Uterus (tissue), 4 donors: Measurements from ENCODE around the gene TMC6. TPM values are rescaled to one million over a fixed set of nuclear protein-coding genes. Genes with fewer than 3 reads are reported as not detected.

Experiments
- DNase-seq, 2 donors: peaks; one replicate each; pipeline ENCODE4 v3.0.0-alpha.2; 2019 to 2020
- H3K27ac ChIP-seq, 2 donors: fragments of 200-600 bp; sonication (generic); 1 replicate in 1 of 2; 2 replicates in 1 of 2; pipeline ENCODE4 v1.5.1; 2016 to 2018
- H3K27me3 ChIP-seq, 2 donors: fragments of 200-600 bp; sonication (generic); one replicate each; pipeline ENCODE4 v1.5.1; 2018 to 2019; ENCODE audit warnings: control low read depth in 1 of 2
- H3K36me3 ChIP-seq, 2 donors: fragments of 200-600 bp; sonication (generic); one replicate each; pipeline ENCODE4 v1.5.1; 2019; ENCODE audit warnings: control low read depth in 1 of 2
- H3K4me1 ChIP-seq, 2 donors: fragments of 200-600 bp; sonication (generic); one replicate each; pipeline ENCODE4 v1.5.1; 2018 to 2019; ENCODE audit warnings: control low read depth in 1 of 2
- H3K4me3 ChIP-seq, 2 donors: fragments of 200-600 bp; sonication (generic); 1 replicate in 1 of 2; 2 replicates in 1 of 2; pipeline ENCODE4 v1.5.1; 2018 to 2019; ENCODE audit warnings: mild to moderate bottlenecking in 1 of 2
- H3K9me3 ChIP-seq, 2 donors: fragments of 200-600 bp; sonication (generic); one replicate each; pipeline ENCODE4 v1.5.1; 2019; ENCODE audit warnings: control low read depth in 1 of 2
- CTCF ChIP-seq, 4 experiments: fragments of 200-600 bp in 2 of 4; fragments of 450-650 bp in 2 of 4; sonication (generic) in 2 of 4; IDR thresholded peaks; one replicate each; pipeline ENCODE4 v1.5.1; 2016 to 2019; ENCODE audit warnings: antibody characterized with exemption in 4 of 4, mild to moderate bottlenecking in 2 of 4, moderate library complexity in 1 of 4
- POLR2A ChIP-seq, 2 donors: fragments of 450-650 bp; IDR thresholded peaks; one replicate each; pipeline ENCODE4 v1.6.1; 2016; ENCODE audit warnings: antibody characterized with exemption in 2 of 2, mild to moderate bottlenecking in 1 of 2, moderate library complexity in 1 of 2
- intact Hi-C: fragments of 100-400 bp; cut with DNase I; formaldehyde crosslinking; loops from one replicate; pipeline ENCODE4 v1.15.1; 2023; ENCODE audit warnings: low total_unique reads
- total RNA-seq, 4 donors: library from RNA; depleted of rRNA in 3 of 4; stranded (reverse); fragments of >200 nt in 3 of 4; gene quantifications; one replicate each; pipeline versions ENCODE4 v1.1.0 to v1.2.4, GENCODE V29; 2014 to 2023
- donor health status: DM: yes; HTN: yes; CAD: no.

Gene TMC6
- 10 to 100 TPM in 3 of 4 donors, 1 to 10 TPM in 1; 8.2 to 56.1 (median 16.1) TPM for total RNA-seq

GRCh38 chr17:78128551-78129350 lies at the start of gene TMC6:
Gene TMC6 (minus strand): TSS chr17:78128755. CDS start chr17:78126832, 1,923 bp downstream.
- no peaks in the 10 kb centered on the region for H3K9me3 ChIP-seq
- peaks cover 0 to 10% of the 10 kb centered on the region in 2 donors for H3K27me3 ChIP-seq
- TF ChIP-seq POLR2A (IDR thresholded peaks at IDR 0.05), result peak in 1 of 2 donors; percentile 15
- no peak for TF ChIP-seq CTCF (IDR thresholded peaks at IDR 0.05)
- intact Hi-C loops, result no loop called here
- peak within 1 kb of the TSS; percentile 66 for H3K27ac ChIP-seq
- H3K4me3 ChIP-seq, result peak within 1 kb of the TSS; percentile 45 to 46
- DNase-seq, result no peak
- no peaks in the 10 kb centered on the region for H3K36me3 ChIP-seq
- H3K4me1 ChIP-seq, result peaks cover 0 to 18% of the 10 kb centered on the region in 2 donors

DNA sequence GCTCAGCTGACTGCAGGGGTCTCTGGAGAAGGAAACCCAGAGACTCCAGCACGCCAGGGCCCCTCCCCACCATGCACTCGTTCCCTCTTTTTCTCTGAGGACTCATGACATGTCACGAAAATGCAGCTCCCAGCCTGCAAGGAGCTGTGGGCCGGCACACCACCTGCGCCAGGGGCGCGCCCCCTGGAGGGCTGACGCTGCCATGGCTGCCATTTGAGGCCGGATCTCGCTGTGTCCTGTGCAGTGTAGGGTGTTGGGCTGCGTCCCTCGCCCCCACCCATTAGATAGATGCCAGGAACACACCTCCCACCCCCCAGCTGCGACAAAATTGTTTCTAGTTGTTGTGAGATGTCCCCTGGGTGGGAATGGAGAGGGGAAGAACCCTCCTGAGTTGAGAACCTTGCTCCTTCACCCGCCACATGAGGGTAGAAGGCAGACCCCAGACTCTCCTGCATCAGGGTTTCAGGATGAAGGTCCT lies 48.0 kb upstream of the TMC6 start:
- no peak overlapping the region for H3K27ac ChIP-seq
- no peaks in the 10 kb centered on the region for H3K36me3 ChIP-seq
- no peaks in the 10 kb centered on the region for H3K27me3 ChIP-seq
- peak; percentile 66 to 68 for DNase-seq
- H3K9me3 ChIP-seq, result no peaks in the 10 kb centered on the region
- TF ChIP-seq POLR2A (IDR thresholded peaks at IDR 0.05), result no peak
- TF ChIP-seq CTCF (IDR thresholded peaks at IDR 0.05), result peak; percentile 80 to 90 (median 84)
- no peak overlapping the region for H3K4me3 ChIP-seq
- H3K4me1 ChIP-seq, result peaks cover 0 to 12% of the 10 kb centered on the region in 2 donors
- intact Hi-C loops, result loop anchor here (5.0 kb wide), 1 partner anchor 64 kb away; no protein-coding TSS in a partner anchor

DNA sequence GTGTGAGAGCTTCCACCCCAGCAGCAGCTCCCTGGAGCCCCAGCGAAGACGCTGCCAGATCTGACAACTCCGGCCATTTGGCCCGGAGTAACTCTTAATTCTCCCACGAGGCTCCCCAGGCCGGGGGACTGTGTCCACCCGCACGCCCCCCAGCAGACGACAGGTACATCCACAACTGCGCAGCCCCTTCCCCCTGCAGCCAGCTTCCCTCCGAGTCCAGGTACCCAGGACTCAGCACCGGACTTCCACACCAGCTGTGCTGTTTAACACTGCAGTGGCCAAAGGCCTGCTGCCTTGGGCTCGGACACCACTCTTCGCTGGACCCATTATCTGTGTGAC lies 47.1 kb upstream of the TMC6 start:
- TF ChIP-seq CTCF (IDR thresholded peaks at IDR 0.05) (no peak), POLR2A (IDR thresholded peaks at IDR 0.05) (no peak)
- peak overlapping the region in 1 of 2 donors; percentile 85 for H3K27ac ChIP-seq
- H3K4me1 ChIP-seq, result peaks cover 0 to 16% of the 10 kb centered on the region in 2 donors
- no peaks in the 10 kb centered on the region for H3K9me3 ChIP-seq
- DNase-seq, result no peak
- H3K36me3 ChIP-seq, result no peaks in the 10 kb centered on the region
- no peak overlapping the region for H3K4me3 ChIP-seq
- no peaks in the 10 kb centered on the region for H3K27me3 ChIP-seq
- intact Hi-C loops, result loop anchor here (5.0 kb wide), 1 partner anchor 63 kb away; no protein-coding TSS in a partner anchor

DNA sequence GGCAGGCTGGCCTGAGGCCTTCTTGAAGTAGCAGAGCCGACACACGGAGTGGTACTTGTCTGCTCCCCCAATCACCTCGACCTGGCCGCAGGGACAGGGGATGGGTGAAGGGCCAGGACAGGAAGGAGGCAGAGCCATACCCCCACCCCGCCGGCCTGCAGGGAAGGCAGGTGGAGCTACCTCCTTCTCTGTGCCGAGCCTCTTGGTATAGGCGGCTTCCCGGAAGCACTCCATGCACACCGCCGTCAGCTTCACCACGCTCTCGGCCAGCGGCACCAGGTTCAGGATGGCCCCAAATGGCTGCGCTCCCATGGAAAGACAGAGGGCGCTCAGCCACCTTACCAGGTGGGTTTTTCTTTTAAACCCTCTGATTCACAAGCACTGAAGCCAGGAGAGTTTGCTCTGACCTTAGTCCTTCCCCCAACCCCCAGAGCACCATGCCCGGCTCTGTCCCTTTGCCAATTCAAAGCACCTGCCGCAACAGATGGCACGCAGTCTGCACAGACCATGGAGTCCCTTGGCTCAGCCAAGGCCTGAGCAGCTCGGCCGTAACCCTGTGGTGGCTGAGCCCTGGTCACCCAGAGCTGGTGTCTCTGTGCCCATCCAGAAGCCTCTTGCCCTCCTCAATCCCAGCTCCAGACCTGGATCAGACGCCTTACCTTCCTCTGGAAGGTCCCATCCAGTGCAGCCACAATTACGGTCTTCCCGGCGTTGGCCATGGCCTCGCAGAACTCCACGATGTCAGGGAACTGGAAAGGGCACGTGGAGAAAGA lies 46.5 kb upstream of the TMC6 start:
- no peak for DNase-seq
- H3K27me3 ChIP-seq, result no peaks in the 10 kb centered on the region
- peak overlapping the region; percentile 81 to 85 for H3K27ac ChIP-seq
- no peak overlapping the region for H3K4me3 ChIP-seq
- intact Hi-C loops, result loop anchor here (5.0 kb wide), 1 partner anchor 63 kb away; no protein-coding TSS in a partner anchor
- no peaks in the 10 kb centered on the region for H3K36me3 ChIP-seq
- no peaks in the 10 kb centered on the region for H3K9me3 ChIP-seq
- no peak for TF ChIP-seq POLR2A (IDR thresholded peaks at IDR 0.05)
- TF ChIP-seq CTCF (IDR thresholded peaks at IDR 0.05), result no peak
- H3K4me1 ChIP-seq, result peaks cover 0 to 16% of the 10 kb centered on the region in 2 donors
